Measurements from ENCODE around the gene CHD5. TPM values are rescaled to one million over a fixed set of nuclear protein-coding genes. Genes with fewer than 3 reads are reported as not detected.

Gene CHD5
- total RNA-seq, 1 experiment from 2014 or later = 1.6 TPM

- Histone ChIP-seq H3K4ac (ENCODE audit: low read depth, low read length) (no peak overlapping the region), H4K91ac (ENCODE audit: insufficient read length, low read depth, low read length) (no peak overlapping the region), H3K9ac (ENCODE audit: extremely low read depth, insufficient read length, low read length) (no peak overlapping the region), H3K23ac (ENCODE audit: insufficient read length, low read depth, low read length) (no peak overlapping the region), H2BK12ac (ENCODE audit: insufficient read length, low read depth, low read length) (no peak overlapping the region), H2BK15ac (ENCODE audit: low read depth, low read length) (no peak overlapping the region), H4K20me1 (ENCODE audit: control insufficient read depth, insufficient read depth, insufficient read length) (no peaks in the 10 kb centered on the region), H3K27ac (ENCODE audit: insufficient read length, low read depth, low read length) (no peak overlapping the region), H2BK5ac (ENCODE audit: insufficient read length, low read length) (no peak overlapping the region), H3K4me1 (ENCODE audit: insufficient read depth, low read length) (no peaks in the 10 kb centered on the region), H3K56ac (ENCODE audit: insufficient read length, low read depth, low read length) (no peak overlapping the region), H2BK120ac (ENCODE audit: low read depth, low read length, poor library complexity, severe bottlenecking) (no peak overlapping the region), H2AFZ (ENCODE audit: low read length) (no peak overlapping the region), H3K9me3 (ENCODE audit: control insufficient read depth, low read depth, low read length) (no peaks in the 10 kb centered on the region), H2AK5ac (ENCODE audit: insufficient read length, low read length) (no peak overlapping the region), H3K14ac (ENCODE audit: insufficient read depth, low read length) (no peak overlapping the region; the same call in 1 of the 2 replicates), H4K5ac (ENCODE audit: insufficient read length, low read depth, low read length) (no peak overlapping the region), H4K8ac (replicated peaks; ENCODE audit: insufficient read length, low read depth, low read length) (no peak overlapping the region), H3K79me1 (ENCODE audit: insufficient read depth, low read depth, low read length, poor library complexity, severe bottlenecking) (no peaks in the 10 kb centered on the region), H3K18ac (ENCODE audit: insufficient read length, low read depth, low read length) (no peak overlapping the region), H2BK20ac (ENCODE audit: low read depth, low read length, poor library complexity, severe bottlenecking) (no peak overlapping the region), H3K27me3 (ENCODE audit: insufficient read depth, low read length) (no peaks in the 10 kb centered on the region), H3K79me2 (ENCODE audit: insufficient read depth, low read length) (no peaks in the 10 kb centered on the region), H3T11ph (ENCODE audit: low read length) (no peak overlapping the region), H3K23me2 (ENCODE audit: insufficient read length, low read depth, low read length, poor library complexity, severe bottlenecking) (no peaks in the 10 kb centered on the region), H3K4me2 (ENCODE audit: insufficient read depth, insufficient read length, low read length) (no peak overlapping the region)
- Mint-ChIP-seq H3K27ac (no peak overlapping the region), H3K36me3 (ENCODE audit: insufficient read depth in 1 of 3, low read depth in 3 of 3) (no peaks in the 10 kb centered on the region), H3K4me3 (no peak overlapping the region), H3K27me3 (ENCODE audit: low read depth) (peaks cover 24% of the 10 kb centered on the region), H3K9me3 (peaks cover 7 to 8% of the 10 kb centered on the region in 2 experiments; a peak in 3 of 5 replicates), H3K4me1 (0 out of 4 replicates have a peak, but pooled peaks cover 0 to 4% of the 10 kb centered on the region in 2 experiments)
- TF ChIP-seq CTCF (conservative IDR thresholded peaks at IDR 0.05) = no peak
- WGBS (ENCODE audit: extremely low coverage, insufficient read length, low lambda C conversion rate) = no CpG with 5 or more reads among the region's 5 CpGs
- DNase-seq = no peak
These were observed 67.5 kb downstream of the CHD5 start for GRCh38 chr1:6112690-6113005.
